ENCODE data around the gene CHST7. TPM values are rescaled to one million over a fixed set of nuclear protein-coding genes. Genes with fewer than 3 reads are reported as not detected.

Gene CHST7
- total and polyA plus RNA-seq, 4 donors: 2.9 to 13.2 (median 5.8) TPM

DNA sequence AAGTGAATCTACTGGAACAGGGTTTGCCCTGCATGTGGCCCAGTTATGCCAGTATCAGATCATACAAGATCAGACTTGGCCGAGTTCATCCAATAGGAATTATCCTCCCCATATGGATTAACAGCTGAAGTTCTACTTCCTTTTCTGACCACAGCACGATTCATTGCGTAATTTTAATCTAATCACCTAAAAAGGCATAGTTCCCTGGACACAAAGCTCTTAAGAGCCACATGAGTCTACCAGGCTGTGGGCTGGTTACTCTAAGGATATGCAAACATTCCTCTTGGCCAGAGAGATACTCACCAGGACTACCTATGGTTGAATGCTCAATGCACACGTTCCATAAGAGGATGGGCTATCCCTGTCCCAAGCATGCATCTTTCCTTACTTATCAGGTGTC, 46.9 kb downstream of the CHST7 start:
- H3K4me1 ChIP-seq (ENCODE audit: control insufficient read depth in 4 of 4, insufficient read depth in 4 of 4, low read length in 3 of 4): peaks cover 7 to 38% (median 31%) of the 10 kb centered on the region in 4 donors
- H3K4me3 ChIP-seq (ENCODE audit: low read depth in 1 of 3, low read length in 3 of 3): no peak overlapping the region
- no peak for DNase-seq (ENCODE audit: low spot score)
- no peaks in the 10 kb centered on the region for H3K36me3 ChIP-seq (ENCODE audit: control insufficient read depth in 4 of 4, insufficient read depth in 3 of 4, low read depth in 1 of 4, low read length in 3 of 4)
- H3K9me3 ChIP-seq (ENCODE audit: control insufficient read depth in 4 of 4, low read length in 3 of 4): no peaks in the 10 kb centered on the region
- TF ChIP-seq HNF4G (IDR thresholded peaks at IDR 0.05): no peak
- no peak for TF ChIP-seq EGR1 (IDR thresholded peaks at IDR 0.05; ENCODE audit: low read depth in 2 of 2)
- TF ChIP-seq RXRA (IDR thresholded peaks at IDR 0.05): no peak
- TF ChIP-seq GABPA (IDR thresholded peaks at IDR 0.05 in 1 of 2, conservative IDR thresholded peaks at IDR 0.05 in 1 of 2): no peak
- no peak for TF ChIP-seq FOXA1 (IDR thresholded peaks at IDR 0.05)
- no peak for TF ChIP-seq JUND (IDR thresholded peaks at IDR 0.05)
- TF ChIP-seq, protein P1, sequence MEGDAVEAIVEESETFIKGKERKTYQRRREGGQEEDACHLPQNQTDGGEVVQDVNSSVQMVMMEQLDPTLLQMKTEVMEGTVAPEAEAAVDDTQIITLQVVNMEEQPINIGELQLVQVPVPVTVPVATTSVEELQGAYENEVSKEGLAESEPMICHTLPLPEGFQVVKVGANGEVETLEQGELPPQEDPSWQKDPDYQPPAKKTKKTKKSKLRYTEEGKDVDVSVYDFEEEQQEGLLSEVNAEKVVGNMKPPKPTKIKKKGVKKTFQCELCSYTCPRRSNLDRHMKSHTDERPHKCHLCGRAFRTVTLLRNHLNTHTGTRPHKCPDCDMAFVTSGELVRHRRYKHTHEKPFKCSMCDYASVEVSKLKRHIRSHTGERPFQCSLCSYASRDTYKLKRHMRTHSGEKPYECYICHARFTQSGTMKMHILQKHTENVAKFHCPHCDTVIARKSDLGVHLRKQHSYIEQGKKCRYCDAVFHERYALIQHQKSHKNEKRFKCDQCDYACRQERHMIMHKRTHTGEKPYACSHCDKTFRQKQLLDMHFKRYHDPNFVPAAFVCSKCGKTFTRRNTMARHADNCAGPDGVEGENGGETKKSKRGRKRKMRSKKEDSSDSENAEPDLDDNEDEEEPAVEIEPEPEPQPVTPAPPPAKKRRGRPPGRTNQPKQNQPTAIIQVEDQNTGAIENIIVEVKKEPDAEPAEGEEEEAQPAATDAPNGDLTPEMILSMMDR (IDR thresholded peaks at IDR 0.05; ENCODE audit: low read depth, low read length, missing input control): no peak
- TF ChIP-seq MAX (IDR thresholded peaks at IDR 0.05): no peak
- TF ChIP-seq TAF1 (conservative IDR thresholded peaks at IDR 0.05): no peak
- no peak for TF ChIP-seq YY1 (IDR thresholded peaks at IDR 0.05)
- no peak for TF ChIP-seq REST (IDR thresholded peaks at IDR 0.05)
- TF ChIP-seq NR2F2 (IDR thresholded peaks at IDR 0.05): no peak
- TF ChIP-seq FOXA2 (IDR thresholded peaks at IDR 0.05): no peak
- no peak for TF ChIP-seq SP1 (IDR thresholded peaks at IDR 0.05)
- TF ChIP-seq RAD21 (IDR thresholded peaks at IDR 0.05): no peak
- no peak for TF ChIP-seq ATF3 (IDR thresholded peaks at IDR 0.05)
- no peak for TF ChIP-seq ZBTB33 (IDR thresholded peaks at IDR 0.05)
- TF ChIP-seq HNF4A (conservative IDR thresholded peaks at IDR 0.05): no peak
- no peak overlapping the region for H3K9ac ChIP-seq (ENCODE audit: low read depth in 1 of 2, low read length in 2 of 2)
- H3K27ac ChIP-seq (ENCODE audit: low read depth in 1 of 2, low read length in 2 of 2): no peak overlapping the region
- 81% methylated on average over 4 of the region's 4 CpGs for WGBS
- no peaks in the 10 kb centered on the region for H3K27me3 ChIP-seq (ENCODE audit: control insufficient read depth in 4 of 4, insufficient read depth in 4 of 4, low read length in 3 of 4)

All from liver (tissue), 9 donors.